HL-60 (cell line): Measurements from ENCODE around the gene PIGN.

Experiments
- DNase-seq, 2 experiments: peaks; one replicate each; pipeline ENCODE4 v3.0.0-alpha.2; 2010 to 2020; ENCODE audit warnings: low read depth in 1 of 2, low spot score in 1 of 2
- H3K27ac ChIP-seq: fragments of 250-450 bp; sonication (Bioruptor Pico); replicated peaks from 2 replicates; pipeline ENCODE4 v1.5.1; 2020; ENCODE audit warnings: mild to moderate bottlenecking, moderate library complexity
- H3K27me3 ChIP-seq: fragments of 250-450 bp; sonication (Bioruptor Pico); 2 replicates; pipeline ENCODE4 v1.5.1; 2021; ENCODE audit warnings: mild to moderate bottlenecking, moderate library complexity; ENCODE audit not compliant: insufficient read depth, poor library complexity, severe bottlenecking
- H3K4me3 ChIP-seq: replicated peaks from 2 replicates; pipeline ENCODE4 v1.5.1; 2011; ENCODE audit warnings: mild to moderate bottlenecking, control low read depth, low read length; ENCODE audit not compliant: insufficient read depth
- CTCF ChIP-seq: IDR thresholded peaks from one replicate; pipeline ENCODE4 v1.5.1; 2011; ENCODE audit warnings: low read length, control low read depth, inconsistent platforms; ENCODE audit not compliant: insufficient read depth
- GABPA ChIP-seq: IDR thresholded peaks from 2 replicates; pipeline ENCODE4 v1.6.1; 2012; ENCODE audit warnings: low read depth
- POLR2AphosphoS5 ChIP-seq: IDR thresholded peaks from 2 replicates; pipeline ENCODE4 v1.6.1; 2012; ENCODE audit warnings: low read depth
- REST ChIP-seq: IDR thresholded peaks from 2 replicates; pipeline ENCODE4 v1.6.1; 2012; ENCODE audit warnings: low read depth; ENCODE audit not compliant: insufficient replicate concordance
- SPI1 ChIP-seq: IDR thresholded peaks from 2 replicates; pipeline ENCODE4 v1.6.1; 2012; ENCODE audit warnings: low read depth, mild to moderate bottlenecking, borderline replicate concordance

PIGN gene

GRCh38 chr18:62164310-62164709 is 22.5 kb downstream of the PIGN start:
- H3K27me3 ChIP-seq: no peaks in the 10 kb centered on the region
- no peak overlapping the region for H3K4me3 ChIP-seq
- TF ChIP-seq SPI1 (no peak), GABPA (no peak), REST (no peak), CTCF (no peak), POLR2AphosphoS5 (no peak)
- no peak overlapping the region for H3K27ac ChIP-seq
- no peak for DNase-seq

GRCh38 chr18:62157843-62158242 is 29.0 kb downstream of the PIGN start:
- Histone ChIP-seq H3K4me3 (no peak overlapping the region), H3K27ac (no peak overlapping the region), H3K27me3 (no peaks in the 10 kb centered on the region)
- no peak for DNase-seq
- TF ChIP-seq SPI1 (no peak), GABPA (no peak), CTCF (no peak), REST (no peak), POLR2AphosphoS5 (no peak)

GRCh38 chr18:62152844-62153243 is 34.0 kb downstream of the PIGN start:
- peak in 1 of 2 experiments; percentile 31 for DNase-seq
- no peaks in the 10 kb centered on the region for H3K27me3 ChIP-seq
- no peak overlapping the region for H3K4me3 ChIP-seq
- TF ChIP-seq SPI1 (peak; percentile 61), GABPA (no peak)
- H3K27ac ChIP-seq: no peak overlapping the region

- TF ChIP-seq SPI1 (no peak), REST (no peak)
- DNase-seq: no peak
- Histone ChIP-seq H3K27ac (no peak overlapping the region), H3K4me3 (no peak overlapping the region), H3K27me3 (no peaks in the 10 kb centered on the region)
These were observed 35.6 kb downstream of the PIGN start for GRCh38 chr18:62151068-62151771.
